CD14-positive monocyte (primary cell): ENCODE data around the gene FOXO1. TPM values are rescaled to one million over a fixed set of nuclear protein-coding genes. Genes with fewer than 3 reads are reported as not detected.
A peak's percentile ranks its signal among the peaks of the same experiment; 100 is the strongest.

ENCODE experiments used
- DNase-seq, 3 donors: peaks; one replicate each; pipeline ENCODE4 v3.0.0-alpha.2; 2011 to 2022
- H2AFZ ChIP-seq: 2 replicates; pipeline ENCODE4 v1.6.0; 2012; ENCODE audit warnings: mild to moderate bottlenecking, low read depth, low read length, inconsistent platforms; ENCODE audit not compliant: insufficient read depth, poor library complexity, severe bottlenecking
- H3K27ac ChIP-seq, 2 donors: 1 replicate in 1 of 2; 2 replicates in 1 of 2; pipeline ENCODE4 v1.5.1; 2012 to 2013; ENCODE audit warnings: low read length in 2 of 2, control low read depth in 1 of 2, inconsistent platforms in 1 of 2, low read depth in 1 of 2, mild to moderate bottlenecking in 1 of 2
- H3K27me3 ChIP-seq, 2 donors: one replicate each; pipeline versions ENCODE4 v1.6.0 to v1.6.1; 2011 to 2013; ENCODE audit warnings: low read length in 2 of 2; ENCODE audit not compliant: control insufficient read depth in 2 of 2, insufficient read depth in 2 of 2
- H3K36me3 ChIP-seq, 2 donors: replicated peaks in 1 of 2; 1 replicate in 1 of 2; 2 replicates in 1 of 2; pipeline versions ENCODE4 v1.5.1 to v1.6.1; 2012 to 2013; ENCODE audit warnings: low read length in 2 of 2, control low read depth in 1 of 2, inconsistent platforms in 1 of 2, mild to moderate bottlenecking in 1 of 2; ENCODE audit not compliant: insufficient read depth in 2 of 2, control insufficient read depth in 1 of 2
- H3K4me1 ChIP-seq, 2 donors: 1 replicate in 1 of 2; 2 replicates in 1 of 2; pipeline versions ENCODE4 v1.5.1 to v1.6.1; 2012 to 2013; ENCODE audit warnings: low read length in 2 of 2, control low read depth in 1 of 2, inconsistent platforms in 1 of 2, mild to moderate bottlenecking in 1 of 2, moderate library complexity in 1 of 2; ENCODE audit not compliant: insufficient read depth in 2 of 2, control insufficient read depth in 1 of 2
- H3K4me2 ChIP-seq: replicated peaks from 2 replicates; pipeline ENCODE3; 2012; ENCODE audit warnings: low read length, moderate library complexity, mild to moderate bottlenecking; ENCODE audit not compliant: poor library complexity, severe bottlenecking; ENCODE audit errors: extremely low read depth
- H3K4me3 ChIP-seq, 3 experiments: fragments of 200-600 bp in 1 of 3; sonication (generic) in 1 of 3; replicated peaks in 1 of 3; 1 replicate in 2 of 3; 2 replicates in 1 of 3; pipeline ENCODE4 v1.5.1; 2011 to 2013; ENCODE audit warnings: low read length in 3 of 3, mild to moderate bottlenecking in 3 of 3, control low read depth in 2 of 3, low read depth in 2 of 3, inconsistent platforms in 1 of 3, moderate library complexity in 1 of 3
- H3K79me2 ChIP-seq: 2 replicates; pipeline ENCODE4 v1.6.0; 2012; ENCODE audit warnings: mild to moderate bottlenecking, control low read depth, inconsistent platforms, low read length, moderate library complexity; ENCODE audit not compliant: insufficient read depth
- H3K9ac ChIP-seq: 2 replicates; pipeline ENCODE4 v1.6.0; 2017; ENCODE audit warnings: low read length, mild to moderate bottlenecking; ENCODE audit not compliant: insufficient read depth, poor library complexity, severe bottlenecking
- H3K9me3 ChIP-seq, 2 donors: replicated peaks in 1 of 2; 1 replicate in 1 of 2; 2 replicates in 1 of 2; pipeline versions ENCODE4 v1.5.1 to v1.6.1; 2012 to 2013; ENCODE audit warnings: low read length in 2 of 2, control low read depth in 1 of 2; ENCODE audit not compliant: control insufficient read depth in 1 of 2, insufficient read depth in 1 of 2
- H4K20me1 ChIP-seq: 2 replicates; pipeline ENCODE4 v1.6.0; 2012; ENCODE audit warnings: mild to moderate bottlenecking, low read length, control low read depth, moderate library complexity; ENCODE audit not compliant: insufficient read depth
- H3K27ac Mint-ChIP-seq, 7 donors: one replicate each; pipeline ENCODE4 v1.8.0; 2020; ENCODE audit warnings: mild to moderate bottlenecking in 7 of 7, mixed read lengths in 7 of 7, moderate library complexity in 6 of 7, inconsistent platforms in 2 of 7
- H3K27me3 Mint-ChIP-seq, 3 donors: one replicate each; pipeline ENCODE4 v1.8.0; 2021 to 2022; ENCODE audit warnings: low read depth in 3 of 3, mild to moderate bottlenecking in 3 of 3, mixed read lengths in 3 of 3, moderate library complexity in 3 of 3, inconsistent platforms in 1 of 3
- H3K36me3 Mint-ChIP-seq, 2 donors: one replicate each; pipeline ENCODE4 v1.8.0; 2020; ENCODE audit warnings: mixed read lengths in 2 of 2, inconsistent platforms in 1 of 2, mild to moderate bottlenecking in 1 of 2
- H3K4me1 Mint-ChIP-seq: one replicate; pipeline ENCODE4 v1.8.0; 2020; ENCODE audit warnings: mild to moderate bottlenecking, mixed read lengths
- H3K4me3 Mint-ChIP-seq, 2 donors: one replicate each; pipeline ENCODE4 v1.8.0; 2020; ENCODE audit warnings: mild to moderate bottlenecking in 2 of 2, mixed read lengths in 2 of 2, moderate library complexity in 1 of 2
- H3K9me3 Mint-ChIP-seq, 7 donors: one replicate each; pipeline ENCODE4 v1.8.0; 2020 to 2022; ENCODE audit warnings: mixed read lengths in 7 of 7, mild to moderate bottlenecking in 6 of 7, moderate library complexity in 6 of 7, inconsistent platforms in 2 of 7
- WGBS: methylation state at CpG from one replicate; pipeline ENCODE4 v1.1.5; 2013; ENCODE audit warnings: missing lambda C conversion rate; ENCODE audit not compliant: insufficient coverage; 5-methylcytosine and 5-hydroxymethylcytosine counted together
- intact Hi-C, 2 donors: fragments of 100-400 bp; cut with micrococcal nuclease; formaldehyde crosslinking; loops; one replicate each; pipeline versions ENCODE4 v1.15.0 to v1.15.1; 2023
- polyA plus RNA-seq, 3 donors: library from polyadenylated mRNA; depleted of rRNA in 1 of 3; unstranded in 2 of 3; stranded (reverse) in 1 of 3; fragments of 300-500 nt in 2 of 3; fragments of >200 nt in 1 of 3; fragmentation: Illumina TruSeq in 2 of 3; gene quantifications; 1 replicate in 2 of 3; 2 replicates in 1 of 3; pipeline ENCODE4 v1.2.3, GENCODE V29; 2012 to 2021
- TF ChIP-seq, protein P1 (sequence below): fragments of 200-600 bp; IDR thresholded peaks from one replicate; pipeline ENCODE4 v1.8.0; 2022; ENCODE audit warnings: antibody characterized with exemption, mild to moderate bottlenecking

Gene FOXO1
- polyA plus RNA-seq, 3 donors, result 3.1 to 11.3 (median 8.0) TPM

DNA sequence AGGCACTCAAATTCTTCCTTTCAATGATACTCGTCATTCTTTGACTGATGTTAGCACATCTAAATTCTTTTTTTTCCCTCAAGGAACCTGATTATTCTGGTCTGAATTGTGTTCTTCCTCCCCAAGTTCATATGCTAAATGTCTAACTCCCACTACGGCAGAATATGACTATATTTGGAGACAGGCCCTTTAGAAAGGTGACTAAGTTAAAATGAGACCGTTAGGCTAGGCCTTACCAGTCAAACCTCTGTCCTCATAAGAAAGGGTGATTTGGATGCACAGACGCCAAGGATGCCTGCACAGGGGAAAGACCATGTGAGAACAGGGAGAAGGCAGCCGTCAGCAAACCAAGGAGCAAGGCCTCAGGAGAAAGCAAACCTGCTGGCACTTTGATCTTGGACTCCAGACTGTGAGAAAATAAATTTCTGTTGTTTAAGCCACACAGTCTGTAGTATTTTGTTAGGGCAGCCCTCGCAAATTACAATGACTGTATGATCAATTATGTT lies 13.1 kb upstream of the FOXO1 start:
- Mint-ChIP-seq H3K9me3 (no peaks in the 10 kb centered on the region), H3K36me3 (no peaks in the 10 kb centered on the region), H3K4me3 (no peak overlapping the region), H3K4me1 (peaks cover 6% of the 10 kb centered on the region), H3K27me3 (peaks cover 0 to 4% (median 2%) of the 10 kb centered on the region in 3 donors), H3K27ac (peak overlapping the region in 1 of 7 donors; percentile 57)
- no peaks in the 10 kb centered on the region for H3K36me3 ChIP-seq
- 78% methylated on average over 4 of the region's 6 CpGs for WGBS
- H3K4me3 ChIP-seq, result no peak overlapping the region
- no peak overlapping the region for H3K4me2 ChIP-seq
- H3K27ac ChIP-seq, result no peak overlapping the region
- TF ChIP-seq, protein P1, sequence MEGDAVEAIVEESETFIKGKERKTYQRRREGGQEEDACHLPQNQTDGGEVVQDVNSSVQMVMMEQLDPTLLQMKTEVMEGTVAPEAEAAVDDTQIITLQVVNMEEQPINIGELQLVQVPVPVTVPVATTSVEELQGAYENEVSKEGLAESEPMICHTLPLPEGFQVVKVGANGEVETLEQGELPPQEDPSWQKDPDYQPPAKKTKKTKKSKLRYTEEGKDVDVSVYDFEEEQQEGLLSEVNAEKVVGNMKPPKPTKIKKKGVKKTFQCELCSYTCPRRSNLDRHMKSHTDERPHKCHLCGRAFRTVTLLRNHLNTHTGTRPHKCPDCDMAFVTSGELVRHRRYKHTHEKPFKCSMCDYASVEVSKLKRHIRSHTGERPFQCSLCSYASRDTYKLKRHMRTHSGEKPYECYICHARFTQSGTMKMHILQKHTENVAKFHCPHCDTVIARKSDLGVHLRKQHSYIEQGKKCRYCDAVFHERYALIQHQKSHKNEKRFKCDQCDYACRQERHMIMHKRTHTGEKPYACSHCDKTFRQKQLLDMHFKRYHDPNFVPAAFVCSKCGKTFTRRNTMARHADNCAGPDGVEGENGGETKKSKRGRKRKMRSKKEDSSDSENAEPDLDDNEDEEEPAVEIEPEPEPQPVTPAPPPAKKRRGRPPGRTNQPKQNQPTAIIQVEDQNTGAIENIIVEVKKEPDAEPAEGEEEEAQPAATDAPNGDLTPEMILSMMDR, result no peak
- no peaks in the 10 kb centered on the region for H3K79me2 ChIP-seq
- H3K27me3 ChIP-seq, result no peaks in the 10 kb centered on the region
- H3K9me3 ChIP-seq, result no peaks in the 10 kb centered on the region
- no peak overlapping the region for H2AFZ ChIP-seq
- DNase-seq, result no peak
- no peak overlapping the region for H3K9ac ChIP-seq
- H3K4me1 ChIP-seq, result no peaks in the 10 kb centered on the region
- intact Hi-C loops, result no loop called here
- no peaks in the 10 kb centered on the region for H4K20me1 ChIP-seq

DNA sequence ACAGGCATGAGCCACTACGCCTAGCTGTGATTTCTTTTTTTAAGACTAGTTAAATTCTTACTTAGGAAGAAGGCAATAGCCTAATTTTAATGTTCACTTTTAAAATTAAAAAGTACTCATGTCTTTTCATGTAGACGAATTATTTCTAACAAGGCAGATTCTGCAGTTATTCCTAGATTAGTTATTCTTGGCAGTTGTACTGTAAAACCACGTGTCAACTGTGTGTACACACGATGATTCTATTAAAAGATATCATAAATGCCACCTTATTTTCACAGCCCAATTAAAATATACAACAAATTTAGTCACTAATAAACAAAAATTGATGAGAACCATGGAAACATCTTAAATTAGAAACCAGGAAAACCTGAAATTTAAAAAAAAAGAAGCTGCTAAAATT lies 10.6 kb upstream of the FOXO1 start:
- no CpG with 5 or more reads among the region's 4 CpGs for WGBS
- Histone ChIP-seq H4K20me1 (no peaks in the 10 kb centered on the region), H3K4me1 (no peaks in the 10 kb centered on the region), H3K79me2 (no peaks in the 10 kb centered on the region), H3K9ac (no peak overlapping the region), H2AFZ (no peak overlapping the region), H3K4me3 (no peak overlapping the region), H3K4me2 (no peak overlapping the region), H3K36me3 (no peaks in the 10 kb centered on the region), H3K27ac (no peak overlapping the region), H3K27me3 (no peaks in the 10 kb centered on the region), H3K9me3 (no peaks in the 10 kb centered on the region)
- no peaks in the 10 kb centered on the region for H3K9me3 Mint-ChIP-seq
- no peaks in the 10 kb centered on the region for H3K36me3 Mint-ChIP-seq
- no peak overlapping the region for H3K27ac Mint-ChIP-seq
- intact Hi-C loops, result no loop called here
- H3K4me1 Mint-ChIP-seq, result peaks cover 5% of the 10 kb centered on the region
- TF ChIP-seq, protein P1, result no peak
- H3K4me3 Mint-ChIP-seq, result no peak overlapping the region
- no peak for DNase-seq
- H3K27me3 Mint-ChIP-seq, result peaks cover 2% of the 10 kb centered on the region in 3 donors
